Sigmoid colon (tissue), 4 donors: ENCODE results near the gene LDLRAD2.

Source experiments
- POLR2A ChIP-seq, 2 donors: fragments of 450-650 bp; IDR thresholded peaks; one replicate each; pipeline ENCODE4 v1.6.1; 2016; ENCODE audit warnings: antibody characterized with exemption in 2 of 2, mild to moderate bottlenecking in 2 of 2, moderate library complexity in 2 of 2
- POLR2AphosphoS5 ChIP-seq, 4 donors: sonication (generic); formaldehyde crosslinking; IDR thresholded peaks; one replicate each; pipeline ENCODE4 v1.6.1; 2017; ENCODE audit warnings: antibody characterized with exemption in 4 of 4
- TF ChIP-seq, protein P1 (sequence below), 4 experiments: fragments of 450-650 bp in 3 of 4; fragments of 200-600 bp in 1 of 4; IDR thresholded peaks; one replicate each; pipeline ENCODE4 v1.5.1; 2016 to 2019; ENCODE audit warnings: antibody characterized with exemption in 4 of 4, mild to moderate bottlenecking in 3 of 4, moderate library complexity in 2 of 4

DNA sequence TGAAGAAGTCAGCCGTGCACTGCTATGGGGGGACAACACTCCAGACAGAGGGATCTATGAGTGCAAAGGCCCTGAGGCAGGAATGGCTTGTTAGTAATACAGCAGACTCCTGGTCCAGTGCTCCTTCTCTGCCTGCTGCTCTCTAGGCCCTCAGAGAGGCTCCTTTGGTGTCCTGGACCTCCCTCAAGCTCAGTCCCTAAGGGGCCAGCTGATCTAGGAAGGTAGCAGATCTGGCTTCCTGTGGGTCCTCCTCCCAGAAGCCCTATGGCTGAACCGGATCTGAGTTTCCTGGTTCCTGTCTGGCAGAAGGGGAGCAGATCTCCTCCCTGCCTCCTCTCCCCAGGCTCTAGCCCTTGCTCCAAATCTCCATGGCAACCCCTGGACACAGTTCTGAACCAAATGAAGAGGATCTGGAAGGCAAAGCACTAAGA is at the start of gene LDLRAD2:
- no peak for TF ChIP-seq POLR2AphosphoS5 (IDR thresholded peaks at IDR 0.05)
- TF ChIP-seq, protein P1, sequence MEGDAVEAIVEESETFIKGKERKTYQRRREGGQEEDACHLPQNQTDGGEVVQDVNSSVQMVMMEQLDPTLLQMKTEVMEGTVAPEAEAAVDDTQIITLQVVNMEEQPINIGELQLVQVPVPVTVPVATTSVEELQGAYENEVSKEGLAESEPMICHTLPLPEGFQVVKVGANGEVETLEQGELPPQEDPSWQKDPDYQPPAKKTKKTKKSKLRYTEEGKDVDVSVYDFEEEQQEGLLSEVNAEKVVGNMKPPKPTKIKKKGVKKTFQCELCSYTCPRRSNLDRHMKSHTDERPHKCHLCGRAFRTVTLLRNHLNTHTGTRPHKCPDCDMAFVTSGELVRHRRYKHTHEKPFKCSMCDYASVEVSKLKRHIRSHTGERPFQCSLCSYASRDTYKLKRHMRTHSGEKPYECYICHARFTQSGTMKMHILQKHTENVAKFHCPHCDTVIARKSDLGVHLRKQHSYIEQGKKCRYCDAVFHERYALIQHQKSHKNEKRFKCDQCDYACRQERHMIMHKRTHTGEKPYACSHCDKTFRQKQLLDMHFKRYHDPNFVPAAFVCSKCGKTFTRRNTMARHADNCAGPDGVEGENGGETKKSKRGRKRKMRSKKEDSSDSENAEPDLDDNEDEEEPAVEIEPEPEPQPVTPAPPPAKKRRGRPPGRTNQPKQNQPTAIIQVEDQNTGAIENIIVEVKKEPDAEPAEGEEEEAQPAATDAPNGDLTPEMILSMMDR (IDR thresholded peaks at IDR 0.05) = no peak
- TF ChIP-seq POLR2A (IDR thresholded peaks at IDR 0.05) = no peak
